Activated gamma-delta T cell treated with Interleukin-2 at 50 U/mL for 16 hours (primary cell): ENCODE data around the gene FGA.

Experiments used
- DNase-seq: peaks from one replicate; pipeline ENCODE4 v3.0.0-alpha.2; 2020

The FGA gene

DNA sequence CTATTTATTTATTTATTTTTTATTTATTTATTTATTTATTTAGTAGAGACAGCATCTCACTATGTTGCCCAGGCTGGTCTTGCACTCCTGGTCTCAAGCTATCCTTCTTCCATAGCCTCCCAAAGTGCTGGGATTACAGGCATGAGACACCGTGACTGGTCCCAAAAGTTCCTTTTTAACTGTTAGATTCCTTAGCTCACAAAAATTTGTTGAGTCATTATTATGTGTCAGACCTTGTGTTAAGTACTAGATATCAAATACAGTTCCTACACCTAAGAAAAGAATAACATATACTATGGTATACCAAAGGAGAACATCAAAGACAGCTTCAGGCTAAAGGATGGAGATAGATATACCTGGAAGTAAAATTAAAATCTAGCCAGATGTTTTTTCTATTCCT lies 11.6 kb downstream of the FGA start:
- DNase-seq = no peak

DNA sequence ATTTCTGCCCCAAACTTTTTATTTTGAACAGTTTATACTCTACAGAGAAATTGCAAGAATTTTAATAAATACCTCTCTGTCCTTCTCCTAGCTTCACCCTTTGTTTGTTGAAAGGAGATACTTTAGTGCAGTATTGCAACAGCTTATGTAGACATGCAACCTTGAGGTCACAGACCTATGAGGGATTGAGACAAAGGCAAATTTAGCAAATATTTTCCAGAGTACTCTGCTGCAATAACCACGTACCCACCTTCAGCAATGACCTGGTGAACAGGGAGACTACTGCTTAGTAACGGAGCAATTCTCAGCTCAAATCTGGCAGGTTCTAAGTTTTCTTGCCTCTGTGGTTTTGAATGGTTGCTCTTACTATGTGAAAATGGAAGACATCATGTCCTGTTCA lies 13.2 kb downstream of the FGA start:
- no peak for DNase-seq

DNA sequence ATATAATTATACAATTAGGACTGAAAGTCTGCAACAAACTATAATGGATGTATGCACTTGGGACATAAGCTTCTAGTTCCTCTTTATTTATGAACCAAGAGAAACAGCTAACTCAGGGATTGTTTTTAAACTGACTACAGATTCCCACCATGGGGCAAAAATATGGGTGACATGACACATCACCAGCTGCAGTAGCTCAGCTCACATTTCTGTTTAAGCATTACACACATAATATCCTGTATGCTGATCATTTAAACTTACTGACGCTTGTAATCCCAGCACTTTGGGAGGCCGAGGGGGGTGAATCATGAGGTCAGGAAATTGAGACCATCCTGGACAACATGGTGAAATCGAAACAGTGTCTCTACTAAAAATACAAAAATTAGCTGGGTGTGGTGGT lies 16.2 kb downstream of the FGA start:
- DNase-seq = no peak

DNA sequence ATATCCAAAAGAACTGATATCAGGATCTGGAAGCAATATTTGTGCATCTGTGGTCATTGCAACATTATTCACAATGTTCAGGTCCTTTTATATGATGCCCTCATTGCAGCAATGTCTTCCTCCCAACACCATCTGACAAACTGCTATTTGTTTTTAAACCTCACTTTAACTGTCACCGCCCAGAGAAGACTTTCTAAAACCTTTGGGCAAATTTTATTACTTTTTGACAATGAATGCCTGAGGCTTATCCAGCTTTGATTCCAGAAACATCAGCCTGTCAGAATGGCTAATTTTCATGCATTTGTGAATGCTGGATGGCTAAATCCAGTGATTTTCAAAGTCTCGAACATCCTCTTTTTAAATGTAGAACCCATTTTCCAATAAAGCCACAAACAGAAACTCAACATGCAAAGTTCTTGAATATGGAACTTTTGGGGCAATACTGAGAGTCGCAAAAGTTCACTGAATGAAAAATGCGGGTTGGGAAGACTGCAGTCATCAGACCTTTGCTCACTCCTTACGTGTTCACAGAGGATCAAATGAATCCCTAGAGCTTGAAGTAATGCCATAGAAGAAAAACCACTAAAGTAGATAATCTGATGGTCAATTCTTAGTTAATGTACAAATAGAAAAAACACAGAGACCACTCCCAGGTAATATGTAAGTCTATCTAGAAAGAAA lies 17.2 kb downstream of the FGA start:
- no peak for DNase-seq

DNA sequence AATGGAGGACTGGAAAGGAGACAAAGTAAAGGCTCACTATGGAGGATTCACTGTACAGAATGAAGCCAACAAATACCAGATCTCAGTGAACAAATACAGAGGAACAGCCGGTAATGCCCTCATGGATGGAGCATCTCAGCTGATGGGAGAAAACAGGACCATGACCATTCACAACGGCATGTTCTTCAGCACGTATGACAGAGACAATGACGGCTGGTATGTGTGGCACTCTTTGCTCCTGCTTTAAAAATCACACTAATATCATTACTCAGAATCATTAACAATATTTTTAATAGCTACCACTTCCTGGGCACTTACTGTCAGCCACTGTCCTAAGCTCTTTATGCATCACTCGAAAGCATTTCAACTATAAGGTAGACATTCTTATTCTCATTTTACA lies 21.0 kb downstream of the FGA start:
- no peak for DNase-seq

DNA sequence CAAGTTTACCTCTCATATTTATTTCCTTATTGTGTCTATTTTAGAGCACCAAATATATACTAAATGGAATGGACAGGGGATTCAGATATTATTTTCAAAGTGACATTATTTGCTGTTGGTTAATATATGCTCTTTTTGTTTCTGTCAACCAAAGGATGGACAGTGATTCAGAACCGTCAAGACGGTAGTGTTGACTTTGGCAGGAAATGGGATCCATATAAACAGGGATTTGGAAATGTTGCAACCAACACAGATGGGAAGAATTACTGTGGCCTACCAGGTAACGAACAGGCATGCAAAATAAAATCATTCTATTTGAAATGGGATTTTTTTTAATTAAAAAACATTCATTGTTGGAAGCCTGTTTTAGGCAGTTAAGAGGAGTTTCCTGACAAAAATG lies 21.5 kb downstream of the FGA start:
- DNase-seq = no peak

- DNase-seq = no peak
These were observed 23.8 kb downstream of the FGA start for GRCh38 chr4:154566639-154567204.

GRCh38 chr4:154565704-154566103 lies 24.8 kb downstream of the FGA start:
- DNase-seq = no peak

- DNase-seq = no peak
These were observed 26.2 kb downstream of the FGA start for GRCh38 chr4:154564311-154564710.

DNA sequence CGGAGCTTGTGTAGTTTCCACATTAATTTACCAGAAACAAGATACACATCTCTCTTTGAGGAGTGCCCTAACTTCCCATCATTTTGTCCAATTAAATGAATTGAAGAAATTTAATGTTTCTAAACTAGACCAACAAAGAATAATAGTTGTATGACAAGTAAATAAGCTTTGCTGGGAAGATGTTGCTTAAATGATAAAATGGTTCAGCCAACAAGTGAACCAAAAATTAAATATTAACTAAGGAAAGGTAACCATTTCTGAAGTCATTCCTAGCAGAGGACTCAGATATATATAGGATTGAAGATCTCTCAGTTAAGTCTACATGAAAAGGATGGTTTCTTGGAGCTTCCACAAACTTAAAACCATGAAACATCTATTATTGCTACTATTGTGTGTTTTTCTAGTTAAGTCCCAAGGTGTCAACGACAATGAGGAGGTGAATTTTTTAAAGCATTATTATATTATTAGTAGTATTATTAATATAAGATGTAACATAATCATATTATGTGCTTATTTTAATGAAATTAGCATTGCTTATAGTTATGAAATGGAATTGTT lies 27.8 kb downstream of the FGA start, which contains the start of gene FGB:
Gene FGB (plus strand): TSS at position 315 of the 558 bp plus-strand sequence. CDS start 8 bp downstream, at position 323.
- no peak for DNase-seq

- no peak for DNase-seq
These were observed 29.7 kb downstream of the FGA start for GRCh38 chr4:154560824-154561231.

GRCh38 chr4:154560419-154560801 lies 30.1 kb downstream of the FGA start:
- no peak for DNase-seq

DNA sequence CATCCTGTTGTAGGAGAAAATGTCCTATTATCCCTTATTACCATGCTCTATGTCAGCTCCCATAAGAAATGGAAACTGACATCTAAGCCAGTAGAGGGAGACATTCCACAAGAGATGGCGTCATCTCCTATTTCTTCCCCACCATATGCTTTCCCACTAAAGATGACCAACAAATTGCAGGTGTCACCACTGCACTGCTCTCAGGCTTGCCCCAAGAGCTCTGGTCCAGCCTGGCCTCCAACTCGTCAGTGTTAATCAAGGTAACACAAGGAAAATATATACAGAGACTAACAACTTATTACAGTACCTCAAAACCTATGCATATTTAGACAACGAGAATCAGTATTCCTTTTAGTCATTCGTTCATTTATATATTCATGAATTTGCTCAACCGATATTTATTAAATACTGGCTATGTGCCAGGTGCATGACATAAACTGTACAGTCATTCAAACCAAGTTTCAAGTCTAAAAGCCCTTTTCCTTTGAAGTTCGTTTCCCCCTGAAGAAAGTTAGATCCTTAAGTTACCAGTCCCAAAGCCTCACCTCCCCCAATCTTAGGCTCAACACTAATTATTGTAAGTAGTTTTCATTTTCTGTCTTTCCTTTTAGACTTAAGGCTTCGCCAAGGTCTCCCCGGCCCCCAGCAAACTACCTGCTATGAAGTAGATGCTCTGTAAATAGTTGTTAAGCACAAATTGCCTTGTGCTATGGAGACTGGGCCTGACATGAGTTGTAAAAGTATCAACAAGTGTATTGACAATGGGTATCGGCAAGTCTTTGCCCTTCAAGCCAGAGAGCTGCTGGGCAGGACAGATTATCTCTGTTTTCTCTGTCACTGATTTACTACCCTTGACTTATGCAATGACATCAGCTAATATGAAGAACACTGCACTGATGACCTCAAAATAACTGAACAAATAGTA lies 30.8 kb downstream of the FGA start:
- DNase-seq = no peak

DNA sequence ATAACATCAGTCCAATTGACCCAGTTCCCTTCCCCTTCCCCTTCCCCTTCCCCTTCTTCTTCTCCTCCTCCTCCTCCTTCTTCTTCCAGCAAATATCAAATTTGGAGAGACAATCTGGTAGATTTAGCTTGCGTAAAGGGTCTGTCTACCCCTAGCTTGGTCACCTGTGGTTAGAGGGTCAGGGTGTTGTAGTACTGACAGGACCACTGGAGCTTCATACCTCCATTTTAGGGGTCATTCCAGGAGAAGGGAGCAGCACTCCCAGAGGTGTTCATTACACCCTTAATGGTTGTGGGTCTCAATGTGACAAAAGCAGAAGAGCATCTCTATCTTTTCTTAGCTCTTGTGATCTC lies 31.4 kb downstream of the FGA start:
- no peak for DNase-seq

DNA sequence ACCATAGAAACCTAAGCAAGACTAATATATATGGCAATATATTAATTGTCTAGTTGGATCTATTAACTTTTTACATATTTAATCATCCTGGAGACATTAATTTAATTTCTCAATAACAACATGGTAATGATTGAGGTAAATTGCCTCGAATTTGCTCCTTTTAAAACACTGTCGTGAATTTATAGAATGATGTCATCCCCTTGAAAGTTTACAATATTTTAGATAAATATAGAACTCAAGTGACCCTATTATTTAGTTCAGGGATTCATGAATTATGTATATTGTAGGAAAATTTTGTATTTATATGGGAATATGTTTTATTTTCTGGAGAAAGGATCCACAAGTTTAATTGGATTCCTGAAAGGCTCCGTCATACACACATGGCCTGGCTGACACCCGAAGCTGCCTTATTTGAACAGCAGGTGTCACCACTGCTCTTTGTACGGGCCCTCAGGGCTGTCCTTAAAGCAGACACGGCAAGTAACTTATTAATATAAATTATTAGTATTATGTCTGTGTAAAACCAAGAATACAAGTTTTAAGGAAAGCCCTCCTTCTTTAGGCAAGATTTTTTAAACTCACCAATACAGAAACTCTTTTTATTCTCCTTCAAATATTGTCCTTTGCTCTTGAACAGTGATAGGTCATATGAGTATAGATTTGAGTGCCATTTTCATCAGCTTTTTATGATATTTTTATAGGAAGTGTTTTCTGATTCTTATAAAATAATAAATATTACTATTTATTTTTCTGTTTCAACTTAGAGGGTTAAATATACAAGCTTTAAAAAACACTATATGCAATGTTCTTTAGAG lies 38.5 kb downstream of the FGA start:
- DNase-seq = peak; percentile 64

- DNase-seq = peak; percentile 95
These were observed 40.4 kb downstream of the FGA start, which contains the start of gene PLRG1 for GRCh38 chr4:154549894-154550790. PLRG1 (minus strand) TSS chr4:154550400; CDS start chr4:154550308, 92 bp downstream.

DNA sequence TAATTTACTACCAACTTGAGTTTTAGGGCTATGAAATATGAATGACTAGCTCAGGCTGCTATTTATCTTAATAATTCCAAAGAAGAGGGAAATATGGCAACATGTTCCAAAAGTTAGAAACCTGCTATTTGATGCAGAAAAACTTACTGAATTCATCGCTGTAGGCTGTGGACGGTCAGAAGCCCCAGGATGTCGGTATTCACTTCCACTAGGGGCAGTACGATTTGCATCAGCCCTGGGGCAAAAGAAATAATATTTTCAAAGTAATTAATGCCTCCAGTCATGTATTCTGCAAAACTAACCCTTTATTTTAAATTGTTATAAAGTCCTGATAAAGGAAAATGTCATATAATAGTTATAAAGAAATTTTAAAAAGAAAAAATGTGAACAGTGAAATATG lies 44.9 kb downstream of the FGA start:
- no peak for DNase-seq

DNA sequence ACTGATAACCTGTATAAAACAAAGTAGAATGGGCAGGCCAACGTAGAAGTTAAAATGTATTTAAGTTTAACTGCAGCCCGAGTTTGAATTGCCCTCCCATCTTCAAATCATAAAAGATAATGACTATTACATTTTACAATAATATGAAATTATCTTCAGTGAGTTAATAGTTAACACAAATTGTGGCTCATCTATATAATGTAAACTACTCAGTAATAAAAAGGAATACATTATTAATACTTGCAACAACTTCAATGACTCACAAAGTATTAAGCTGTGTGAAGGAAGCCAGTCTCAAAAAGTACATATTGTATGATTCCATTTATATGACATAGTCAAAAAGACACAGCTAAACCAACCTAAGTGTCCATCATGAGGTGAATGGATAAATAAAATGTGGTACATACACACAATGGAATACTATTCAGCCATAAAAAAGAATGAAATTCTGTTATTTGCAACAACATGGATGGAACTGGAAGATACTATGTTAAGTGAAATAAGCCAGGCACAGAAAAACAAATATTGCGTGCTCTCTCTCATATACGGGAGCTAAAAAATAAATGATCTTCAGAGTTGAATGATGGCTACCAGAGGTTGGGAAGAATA lies 48.2 kb downstream of the FGA start:
- DNase-seq = no peak
